Mucosa of rectum (tissue), 2 donors: ENCODE results near the gene CALR3.
"Not testable (repeated sequence)": the region's sequence is repeated elsewhere in the genome, so short reads cannot be mapped to it uniquely, and the experiment has no call there.

Source experiments
- H3K27ac ChIP-seq, 2 donors: one replicate each; pipeline ENCODE4 v1.7.0; 2013; ENCODE audit warnings: inconsistent platforms in 2 of 2, low read depth in 2 of 2, low read length in 2 of 2
- H3K27me3 ChIP-seq, 2 donors: one replicate each; pipeline ENCODE4 v1.7.0; 2013; ENCODE audit warnings: low read length in 2 of 2; ENCODE audit not compliant: control insufficient read depth in 2 of 2, insufficient read depth in 2 of 2
- H3K36me3 ChIP-seq, 2 donors: one replicate each; pipeline ENCODE4 v1.7.0; 2013; ENCODE audit warnings: low read length in 2 of 2; ENCODE audit not compliant: control insufficient read depth in 2 of 2, insufficient read depth in 2 of 2
- H3K4me1 ChIP-seq, 2 donors: one replicate each; pipeline ENCODE4 v1.7.0; 2013; ENCODE audit warnings: low read length in 2 of 2, mild to moderate bottlenecking in 1 of 2; ENCODE audit not compliant: control insufficient read depth in 2 of 2, insufficient read depth in 2 of 2
- H3K4me3 ChIP-seq, 2 donors: one replicate each; pipeline ENCODE4 v1.7.0; 2013; ENCODE audit warnings: low read length in 2 of 2
- H3K9ac ChIP-seq, 2 donors: one replicate each; pipeline ENCODE4 v1.7.0; 2013; ENCODE audit warnings: low read length in 2 of 2, low read depth in 1 of 2, mild to moderate bottlenecking in 1 of 2
- H3K9me3 ChIP-seq, 2 donors: one replicate each; pipeline ENCODE4 v1.7.0; 2013; ENCODE audit warnings: low read length in 2 of 2; ENCODE audit not compliant: control insufficient read depth in 2 of 2
- donor health status: healthy.
- donor health status: Normal muscosa, but diverticular disease.

CALR3 gene

DNA sequence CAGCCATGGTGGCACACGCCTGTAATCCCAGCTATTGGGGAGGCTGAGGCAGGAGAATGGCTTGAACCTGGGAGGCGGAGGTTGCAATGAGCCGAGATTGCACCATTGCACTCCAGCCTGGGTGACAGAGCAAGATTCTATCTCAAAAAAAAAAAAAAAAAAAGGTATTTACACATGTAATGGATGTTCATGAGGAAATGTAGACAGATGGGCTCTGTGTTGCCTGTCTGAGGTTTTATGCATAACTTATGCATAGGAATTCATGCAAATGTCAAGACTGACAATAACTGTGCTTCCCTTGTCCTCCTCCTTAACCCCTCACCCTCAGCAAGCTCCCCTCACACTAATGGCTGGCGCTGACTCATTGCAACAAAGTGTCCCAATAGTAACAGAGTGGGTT, 9.5 kb downstream of the CALR3 start:
- H3K27ac ChIP-seq, H3K27me3 ChIP-seq, H3K9me3 ChIP-seq: not testable (repeated sequence)

DNA sequence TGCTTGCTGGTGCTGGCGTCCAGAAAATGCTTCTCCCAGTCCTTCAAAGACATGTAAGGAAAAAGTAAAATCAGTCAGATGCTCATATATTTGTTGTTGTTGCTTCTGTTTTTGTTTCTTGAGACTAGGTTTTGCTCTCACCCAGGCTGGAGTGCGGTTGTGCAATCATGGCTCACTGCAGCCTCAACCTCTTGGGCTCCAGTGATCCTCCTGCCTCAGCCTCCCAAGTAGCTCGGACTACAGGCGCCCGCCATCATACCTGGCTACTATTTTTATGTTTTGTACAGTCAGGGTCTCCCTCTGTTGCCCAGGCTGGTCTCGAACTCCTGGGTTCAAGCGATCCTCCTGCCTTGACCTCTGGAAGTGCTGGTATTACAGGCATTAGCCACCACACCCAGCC, 13.2 kb downstream of the CALR3 start:
- Histone ChIP-seq H3K27me3 (no peaks in the 10 kb centered on the region), H3K9ac (no peak overlapping the region), H3K27ac (no peak overlapping the region), H3K9me3 (no peaks in the 10 kb centered on the region), H3K4me3 (no peak overlapping the region), H3K36me3 (no peaks in the 10 kb centered on the region), H3K4me1 (no peaks in the 10 kb centered on the region)

More for the DNA sequence above, 9.5 kb downstream of the CALR3 start:
- not testable (repeated sequence) for H3K9ac ChIP-seq, H3K36me3 ChIP-seq, H3K4me3 ChIP-seq, H3K4me1 ChIP-seq

DNA sequence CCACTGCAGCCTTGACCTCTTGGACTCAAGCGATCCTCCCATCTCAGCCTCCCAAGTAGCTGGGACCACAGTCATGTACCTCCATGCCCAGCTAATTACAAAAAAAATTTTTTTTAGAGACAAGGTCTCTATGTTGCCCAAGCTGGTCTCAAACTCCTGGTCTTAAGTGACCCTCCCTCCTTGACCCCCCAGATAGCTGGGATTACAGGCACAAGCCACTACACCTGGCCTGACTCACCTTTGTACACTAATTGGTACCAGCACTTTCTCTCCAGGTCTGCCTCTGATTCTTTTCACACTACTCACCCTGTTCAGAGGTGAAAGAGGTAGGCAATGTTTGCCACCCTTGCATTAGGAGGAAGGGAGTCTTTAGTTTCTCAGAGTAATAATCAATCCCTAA, 18.7 kb downstream of the CALR3 start:
- peaks cover 0 to 2% of the 10 kb centered on the region in 2 donors for H3K4me1 ChIP-seq
- H3K27me3 ChIP-seq, result no peaks in the 10 kb centered on the region
- no peaks in the 10 kb centered on the region for H3K36me3 ChIP-seq
- H3K9me3 ChIP-seq, result no peaks in the 10 kb centered on the region
- no peak overlapping the region for H3K4me3 ChIP-seq
- no peak overlapping the region for H3K27ac ChIP-seq
- H3K9ac ChIP-seq, result no peak overlapping the region

DNA sequence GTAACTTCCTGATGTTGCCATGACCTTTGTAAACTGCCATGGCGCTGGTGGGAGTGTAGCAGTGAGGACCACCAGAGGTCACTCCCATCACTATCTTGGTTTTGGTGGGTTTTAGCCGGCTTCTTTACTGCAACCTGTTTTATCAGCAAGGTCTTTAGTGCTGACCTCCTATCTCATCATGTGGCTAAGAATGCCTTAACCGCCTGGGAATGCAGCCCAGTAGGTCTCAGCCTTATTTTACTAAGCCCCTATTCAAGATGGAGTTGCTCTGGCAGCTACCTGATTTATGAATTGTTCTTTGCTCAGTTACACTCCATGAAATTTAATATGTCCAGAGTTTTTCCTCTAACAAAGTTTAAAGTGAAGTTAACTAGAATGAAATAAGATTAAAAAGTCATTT, 19.6 kb downstream of the CALR3 start:
- no peaks in the 10 kb centered on the region for H3K9me3 ChIP-seq
- H3K4me1 ChIP-seq, result peaks cover 2 to 6% of the 10 kb centered on the region in 2 donors
- no peak overlapping the region for H3K27ac ChIP-seq
- H3K9ac ChIP-seq, result no peak overlapping the region
- no peak overlapping the region for H3K4me3 ChIP-seq
- no peaks in the 10 kb centered on the region for H3K36me3 ChIP-seq
- H3K27me3 ChIP-seq, result no peaks in the 10 kb centered on the region

DNA sequence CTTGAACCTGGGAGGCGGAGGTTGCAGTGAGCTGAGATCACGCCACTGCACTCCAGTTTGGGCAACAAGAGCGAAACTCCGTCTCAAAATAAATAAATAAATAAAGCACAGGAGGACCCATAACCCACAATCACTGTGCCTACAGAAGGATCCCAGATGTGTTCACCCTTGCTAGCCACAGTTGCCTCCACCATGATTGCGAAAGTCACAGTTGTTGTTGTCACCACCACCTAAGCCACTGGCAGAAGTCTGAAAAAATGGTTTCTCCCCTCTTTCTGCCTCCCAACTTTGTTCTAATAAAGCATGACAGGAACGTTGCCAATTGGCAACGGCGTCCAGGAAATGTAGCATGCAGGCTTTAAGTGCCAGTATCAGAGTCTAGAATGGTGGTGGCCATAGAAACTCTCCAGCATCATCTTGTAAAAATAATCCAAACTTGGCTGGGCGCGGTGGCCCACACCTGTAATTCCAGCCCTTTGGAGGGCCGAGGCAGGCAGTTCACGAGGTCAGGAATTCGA, 22.0 kb downstream of the CALR3 start:
- Histone ChIP-seq H3K4me3 (no peak overlapping the region), H3K27me3 (no peaks in the 10 kb centered on the region), H3K9me3 (no peaks in the 10 kb centered on the region), H3K4me1 (peaks cover 17 to 24% of the 10 kb centered on the region in 2 donors), H3K9ac (no peak overlapping the region), H3K36me3 (no peaks in the 10 kb centered on the region), H3K27ac (no peak overlapping the region)

DNA sequence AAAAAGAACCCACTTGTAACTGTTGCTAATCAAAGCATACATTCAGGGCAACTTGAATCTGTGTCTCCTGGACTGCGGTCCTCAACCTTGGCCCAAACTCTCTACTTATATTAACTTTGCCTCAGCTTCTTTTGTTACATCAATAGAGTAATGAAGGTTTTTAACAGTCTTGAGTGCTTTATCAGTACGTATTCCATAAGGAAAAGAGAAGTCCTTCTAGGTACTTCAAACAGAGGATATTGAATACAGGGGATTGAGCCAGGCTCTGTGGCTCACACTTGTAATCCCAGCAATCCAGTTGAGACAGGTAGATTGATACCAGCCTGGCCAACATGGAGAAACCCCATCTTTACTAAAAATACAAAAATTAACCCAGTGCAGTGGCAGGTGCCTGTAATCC, 23.0 kb downstream of the CALR3 start:
- Histone ChIP-seq H3K36me3 (no peaks in the 10 kb centered on the region), H3K9ac (no peak overlapping the region), H3K27me3 (no peaks in the 10 kb centered on the region), H3K27ac (no peak overlapping the region), H3K4me1 (peaks cover 17 to 24% of the 10 kb centered on the region in 2 donors), H3K9me3 (no peaks in the 10 kb centered on the region), H3K4me3 (no peak overlapping the region)

DNA sequence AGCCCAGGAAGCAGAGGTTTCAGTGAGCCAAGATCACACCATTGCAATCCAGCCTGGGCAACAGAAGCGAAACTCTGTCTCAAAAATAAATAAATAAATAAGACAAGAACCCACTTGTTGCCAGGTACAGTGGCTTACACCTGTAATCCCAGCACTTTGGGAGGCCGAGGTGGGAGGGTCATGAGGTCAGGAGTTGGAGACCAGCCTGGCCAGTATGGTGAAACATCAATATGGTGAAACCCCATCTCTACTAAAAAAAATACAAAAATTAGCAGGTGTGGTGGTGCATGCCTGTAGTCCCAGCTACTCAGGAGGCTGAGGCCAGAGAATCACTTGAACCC, 23.4 kb downstream of the CALR3 start:
- Histone ChIP-seq H3K4me1 (peaks cover 17 to 24% of the 10 kb centered on the region in 2 donors), H3K9ac (peak overlapping the region; percentile 85 to 86), H3K4me3 (peak overlapping the region; percentile 83 to 86), H3K27ac (peak overlapping the region in 1 of 2 donors; percentile 89)
- H3K36me3 ChIP-seq, H3K9me3 ChIP-seq, H3K27me3 ChIP-seq: not testable (repeated sequence)

DNA sequence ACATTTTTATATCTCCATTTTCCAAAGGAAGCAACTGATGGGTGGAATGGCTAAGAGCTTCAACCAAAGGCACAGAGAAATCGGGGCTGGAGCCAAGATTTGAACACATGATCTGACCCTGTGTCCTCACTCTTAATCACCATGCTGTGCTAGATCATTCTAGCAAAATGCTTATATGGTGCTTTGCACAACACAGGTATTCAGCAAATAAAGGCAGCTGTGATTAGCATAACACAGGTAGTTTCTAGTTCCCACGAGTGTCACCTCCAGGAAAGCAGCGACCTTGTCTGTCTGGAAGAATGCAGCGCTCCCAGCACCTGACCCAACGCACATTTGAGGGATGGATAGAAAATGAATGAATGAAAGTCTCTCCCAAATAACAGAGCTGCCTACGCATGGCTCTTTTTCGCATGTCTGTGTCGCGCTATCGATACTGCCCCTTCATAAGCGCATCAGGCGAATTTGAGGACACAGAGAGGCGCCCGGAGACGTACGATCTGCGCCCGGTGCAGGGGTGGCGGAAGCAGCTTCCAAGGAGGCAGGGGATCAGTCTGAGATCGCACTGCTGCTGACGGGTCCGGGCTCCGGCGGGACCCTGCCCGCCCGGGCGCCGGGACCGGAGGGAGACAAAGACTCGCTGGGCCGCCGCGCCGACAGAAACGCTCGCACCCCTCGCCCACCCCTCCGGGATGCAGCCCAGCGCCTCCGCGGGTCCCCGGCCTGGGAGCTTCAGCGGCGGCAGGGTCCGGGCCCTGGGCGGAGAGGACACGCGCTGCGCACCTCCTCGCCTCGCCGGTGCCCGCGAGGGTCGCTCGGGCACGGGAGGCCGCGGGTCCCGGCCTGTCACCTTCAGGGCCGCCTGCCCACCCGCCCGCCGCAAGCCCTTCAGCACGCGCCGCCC, 24.8 kb downstream of the CALR3 start:
- H3K9me3 ChIP-seq, result no peaks in the 10 kb centered on the region
- no peaks in the 10 kb centered on the region for H3K27me3 ChIP-seq
- H3K27ac ChIP-seq, result peak overlapping the region; percentile 38 to 39
- no peaks in the 10 kb centered on the region for H3K36me3 ChIP-seq
- H3K4me1 ChIP-seq, result peaks cover 17 to 24% of the 10 kb centered on the region in 2 donors
- peak overlapping the region; percentile 38 to 75 for H3K9ac ChIP-seq
- H3K4me3 ChIP-seq, result peak overlapping the region; percentile 74 to 89

DNA sequence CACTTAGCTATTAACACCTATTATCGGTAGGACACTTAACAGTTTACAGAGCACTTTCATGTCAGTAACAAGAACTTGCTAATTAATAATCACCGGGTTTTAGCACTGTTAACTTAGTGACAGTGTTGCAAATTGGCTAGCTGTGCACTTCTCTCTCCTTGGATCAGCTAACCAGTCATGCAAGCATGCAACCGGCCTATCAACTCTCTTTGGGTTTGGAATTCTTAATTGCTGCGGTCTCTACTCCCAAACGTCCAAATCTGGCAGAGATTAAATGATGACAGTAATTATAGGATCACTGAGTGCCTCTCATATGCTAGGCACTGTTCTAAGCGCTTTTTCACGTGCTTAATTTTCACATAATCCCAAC, 25.4 kb downstream of the CALR3 start:
- Histone ChIP-seq H3K4me3 (peak overlapping the region; percentile 74 to 89), H3K27me3 (no peaks in the 10 kb centered on the region), H3K9me3 (no peaks in the 10 kb centered on the region), H3K27ac (peak overlapping the region; percentile 38 to 39), H3K36me3 (no peaks in the 10 kb centered on the region), H3K4me1 (peaks cover 17 to 24% of the 10 kb centered on the region in 2 donors), H3K9ac (peak overlapping the region; percentile 38 to 75)

DNA sequence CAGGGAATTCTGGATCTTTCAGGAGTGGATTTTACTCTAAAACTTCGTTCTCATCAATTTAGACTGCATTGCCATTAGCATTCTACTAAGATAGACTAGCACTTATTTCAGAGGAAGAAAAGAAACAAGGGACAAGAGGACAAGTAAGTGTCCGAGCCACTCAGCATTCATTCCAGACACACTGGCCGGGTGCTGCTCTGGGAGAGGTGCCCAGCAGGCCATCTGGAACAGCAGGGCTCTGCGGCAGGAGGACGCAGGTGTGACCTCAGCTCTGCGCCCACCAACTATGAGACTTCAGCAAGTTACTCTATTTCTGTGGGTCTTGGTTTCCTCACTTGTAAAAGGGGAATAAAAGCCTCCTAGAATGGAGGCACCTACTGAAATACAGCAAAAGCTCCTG, 28.4 kb downstream of the CALR3 start:
- Histone ChIP-seq H3K36me3 (peaks cover 2 to 3% of the 10 kb centered on the region in 2 donors), H3K27me3 (no peaks in the 10 kb centered on the region), H3K4me1 (peaks cover 17 to 24% of the 10 kb centered on the region in 2 donors), H3K4me3 (no peak overlapping the region), H3K27ac (no peak overlapping the region), H3K9me3 (no peaks in the 10 kb centered on the region), H3K9ac (no peak overlapping the region)
